ENCODE measurements around the gene FAT4.

GRCh38 chr4:125316791-125317524 is 2.2 kb downstream of the FAT4 start:
- no peak for TF ChIP-seq SUZ12 (IDR thresholded peaks at IDR 0.05; ENCODE audit: extremely low read depth, insufficient read depth, insufficient read length)
- TF ChIP-seq YY1 (IDR thresholded peaks at IDR 0.05; ENCODE audit: insufficient read depth, insufficient read length), result no peak
